Endothelial cell of hepatic sinusoid (primary cell): ENCODE results near the gene ACTN3.
"Not testable (repeated sequence)": the region's sequence is repeated elsewhere in the genome, so short reads cannot be mapped to it uniquely, and the experiment has no call there.

Experiments
- in situ Hi-C: cut with HindIII; loops from 2 replicates; pipeline ENCODE4 v1.10.0; 2017; ENCODE audit warnings: low sequenced_read_pairs

The ACTN3 gene

GRCh38 chr11:66592457-66593302 is 46.0 kb downstream of the ACTN3 start, which contains the start of the genes CCDC87 and CCS:
Gene CCDC87 (minus strand): TSS chr11:66593063. CDS start chr11:66593015, 48 bp downstream.
Gene CCS (plus strand): TSS chr11:66593185. CDS start chr11:66593262, 77 bp downstream.
- in situ Hi-C loops: no loop called here

GRCh38 chr11:66593303-66593635 is 46.6 kb downstream of the ACTN3 start:
- in situ Hi-C loops: no loop called here

- in situ Hi-C loops: no loop called here
These were observed 46.9 kb downstream of the ACTN3 start for GRCh38 chr11:66593650-66594049.

DNA sequence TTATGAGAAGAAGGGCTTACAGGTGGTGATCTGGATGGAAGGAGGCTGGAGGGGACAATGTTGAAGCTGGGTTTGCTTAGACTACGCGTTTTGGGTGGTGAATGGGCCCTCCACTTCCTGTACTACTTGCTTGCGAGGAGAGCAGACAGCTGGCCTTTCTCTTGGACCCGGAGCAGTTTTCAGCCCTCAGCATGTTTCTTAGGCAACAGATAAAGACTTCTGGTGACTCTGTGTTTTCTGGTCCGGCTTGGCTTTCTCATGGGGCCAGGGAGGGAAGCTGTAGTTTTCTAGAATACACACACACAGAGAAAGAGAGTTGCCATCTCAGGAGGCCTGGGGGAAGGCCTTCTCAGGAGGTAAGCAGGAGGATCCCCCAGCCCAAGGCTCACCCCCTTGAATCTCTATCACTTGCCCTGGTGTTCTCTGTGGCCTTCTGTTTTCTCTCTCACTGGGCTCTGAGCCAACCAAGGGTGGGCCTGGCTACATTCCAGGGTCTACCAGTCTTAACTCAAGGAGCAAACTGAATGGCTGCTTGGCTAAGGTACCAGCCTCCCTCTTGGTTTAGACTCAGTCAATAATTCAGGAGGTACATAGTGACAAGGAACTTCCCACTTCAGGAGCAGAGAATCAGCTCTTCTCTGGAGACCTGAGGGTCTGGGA is 48.7 kb downstream of the ACTN3 start:
- in situ Hi-C loops: no loop called here

GRCh38 chr11:66598993-66599392 is 52.3 kb downstream of the ACTN3 start:
- in situ Hi-C loops: no loop called here

DNA sequence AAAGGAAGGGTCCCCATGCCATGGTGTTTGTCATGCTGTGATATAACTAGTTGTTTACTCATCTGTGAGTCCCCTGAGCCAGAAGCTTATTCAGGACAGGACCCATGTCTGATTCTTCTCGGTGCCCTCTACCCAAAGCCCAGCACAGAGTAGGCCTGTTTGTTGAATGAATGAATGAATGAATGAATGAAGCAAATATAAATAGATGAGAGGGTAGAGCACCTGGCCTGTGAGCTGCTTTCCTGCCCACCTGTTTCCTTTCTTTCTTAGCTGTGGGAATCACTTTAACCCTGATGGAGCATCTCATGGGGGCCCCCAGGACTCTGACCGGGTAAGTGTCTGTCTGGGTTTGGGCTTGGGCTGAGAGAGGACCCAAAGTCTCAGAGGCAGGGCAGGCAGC is 53.5 kb downstream of the ACTN3 start:
- in situ Hi-C loops: loop anchor here (5.0 kb wide), 1 partner anchor 43 kb away; no protein-coding TSS in a partner anchor

GRCh38 chr11:66600631-66601233 is 54.0 kb downstream of the ACTN3 start:
- in situ Hi-C loops: loop anchor here (5.0 kb wide), 1 partner anchor 43 kb away; no protein-coding TSS in a partner anchor

DNA sequence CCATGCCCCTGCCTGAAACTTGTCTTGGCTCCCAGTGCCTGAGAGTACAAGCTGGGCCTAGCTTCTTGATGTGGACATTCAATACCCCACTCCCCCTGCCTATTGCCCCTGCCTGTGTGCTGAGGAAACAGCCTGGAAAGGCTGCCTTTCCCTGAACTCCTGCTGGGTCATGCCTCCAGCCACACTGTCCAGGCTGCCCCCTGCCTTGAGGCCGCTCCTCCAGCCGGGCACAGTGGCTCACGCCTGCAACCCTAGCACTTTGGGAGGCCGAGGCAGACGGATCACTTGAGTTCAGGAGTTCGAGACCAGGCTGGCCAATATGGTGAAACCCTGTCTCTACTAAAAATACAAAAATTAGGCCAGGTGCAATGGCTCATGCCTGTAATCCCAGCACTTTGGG is 56.4 kb downstream of the ACTN3 start:
- in situ Hi-C loops: loop anchor here (5.0 kb wide), 1 partner anchor 46 kb away; no protein-coding TSS in a partner anchor

DNA sequence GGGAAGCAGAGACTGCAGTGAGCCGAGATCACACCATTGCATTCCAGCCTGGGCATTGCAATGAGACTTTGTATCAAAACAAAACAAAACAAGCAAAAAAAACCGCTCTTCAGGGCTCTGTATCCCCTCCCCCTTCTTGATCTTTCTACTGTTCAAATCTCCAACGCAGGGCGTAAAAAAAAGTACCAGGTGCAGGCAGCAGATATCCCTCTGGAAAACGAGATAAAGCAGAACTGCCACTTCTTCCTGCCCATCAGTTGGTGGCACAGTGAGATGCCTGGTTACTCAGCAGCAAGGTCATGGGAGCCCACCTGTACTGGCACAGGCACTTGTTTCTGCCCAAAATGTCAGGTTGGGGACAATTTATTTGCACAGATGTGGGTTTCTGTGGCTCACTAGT is 57.5 kb downstream of the ACTN3 start:
- in situ Hi-C loops: loop anchor here (5.0 kb wide), 1 partner anchor 47 kb away; no protein-coding TSS in a partner anchor

- in situ Hi-C loops: not testable (repeated sequence)
These were observed 59.9 kb downstream of the ACTN3 start for GRCh38 chr11:66606608-66607007.

DNA sequence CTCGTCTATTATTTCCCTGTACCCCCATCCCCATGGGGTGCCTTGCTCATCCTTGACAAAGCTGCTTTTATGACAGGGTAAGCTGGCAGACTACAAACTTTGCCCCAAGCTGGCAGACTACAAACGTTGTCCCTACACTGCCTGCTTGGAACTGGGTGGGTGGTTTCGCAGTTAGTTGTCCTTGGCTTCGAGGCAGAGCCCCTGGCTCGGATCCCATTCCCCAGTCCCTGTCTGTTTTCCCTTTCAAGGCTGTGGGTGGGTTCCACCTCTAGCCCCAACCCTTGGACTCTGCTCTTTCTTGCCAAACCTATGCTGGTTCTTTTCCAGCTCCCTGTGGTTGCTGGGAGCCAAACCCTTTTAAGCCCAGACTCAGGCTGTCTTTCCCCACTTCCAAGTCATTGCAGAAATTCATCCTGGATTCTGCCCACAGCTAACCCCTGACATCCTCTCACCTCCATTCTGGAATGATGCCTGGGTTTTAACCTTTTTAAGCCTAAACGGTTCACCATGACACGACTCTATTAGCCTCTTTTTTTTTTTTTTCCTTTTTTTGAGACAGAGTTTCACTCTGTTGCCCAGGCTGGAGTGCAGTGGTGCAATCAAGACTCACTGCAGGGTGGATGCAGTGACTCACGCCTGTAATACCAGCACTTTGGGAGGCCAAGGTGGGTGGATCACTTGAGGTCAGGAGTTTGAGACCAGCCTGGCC is 60.6 kb downstream of the ACTN3 start:
- in situ Hi-C loops: no loop called here

GRCh38 chr11:66609721-66610617 is 63.3 kb downstream of the ACTN3 start:
- in situ Hi-C loops: no loop called here

DNA sequence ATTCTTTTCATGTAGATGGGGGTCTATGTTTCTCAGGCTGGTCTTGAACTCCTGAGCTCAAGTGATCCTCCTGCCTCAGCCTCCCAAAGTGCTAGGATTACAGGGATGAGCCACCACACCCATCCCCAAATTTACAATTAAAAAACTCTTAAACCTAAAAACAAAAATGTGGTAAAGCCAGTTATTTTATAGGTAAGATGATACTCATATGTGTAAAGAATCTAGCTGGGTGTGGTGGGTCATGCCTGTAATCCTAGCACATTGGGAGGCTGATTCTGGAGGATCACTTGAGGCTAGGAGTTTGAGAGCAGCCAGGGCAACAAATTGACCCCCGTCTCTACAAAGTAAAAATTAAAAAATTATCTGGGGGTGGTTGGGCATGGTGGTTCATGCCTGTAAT is 65.8 kb downstream of the ACTN3 start:
- in situ Hi-C loops: no loop called here
